Fibroblast of skin of right quadriceps (primary cell): ENCODE data around the gene TTLL7.
A peak's percentile ranks its signal among the peaks of the same experiment; 100 is the strongest.

Source experiments
- DNase-seq: peaks from one replicate; pipeline ENCODE4 v3.0.0-alpha.2; 2013

Gene TTLL7

DNA sequence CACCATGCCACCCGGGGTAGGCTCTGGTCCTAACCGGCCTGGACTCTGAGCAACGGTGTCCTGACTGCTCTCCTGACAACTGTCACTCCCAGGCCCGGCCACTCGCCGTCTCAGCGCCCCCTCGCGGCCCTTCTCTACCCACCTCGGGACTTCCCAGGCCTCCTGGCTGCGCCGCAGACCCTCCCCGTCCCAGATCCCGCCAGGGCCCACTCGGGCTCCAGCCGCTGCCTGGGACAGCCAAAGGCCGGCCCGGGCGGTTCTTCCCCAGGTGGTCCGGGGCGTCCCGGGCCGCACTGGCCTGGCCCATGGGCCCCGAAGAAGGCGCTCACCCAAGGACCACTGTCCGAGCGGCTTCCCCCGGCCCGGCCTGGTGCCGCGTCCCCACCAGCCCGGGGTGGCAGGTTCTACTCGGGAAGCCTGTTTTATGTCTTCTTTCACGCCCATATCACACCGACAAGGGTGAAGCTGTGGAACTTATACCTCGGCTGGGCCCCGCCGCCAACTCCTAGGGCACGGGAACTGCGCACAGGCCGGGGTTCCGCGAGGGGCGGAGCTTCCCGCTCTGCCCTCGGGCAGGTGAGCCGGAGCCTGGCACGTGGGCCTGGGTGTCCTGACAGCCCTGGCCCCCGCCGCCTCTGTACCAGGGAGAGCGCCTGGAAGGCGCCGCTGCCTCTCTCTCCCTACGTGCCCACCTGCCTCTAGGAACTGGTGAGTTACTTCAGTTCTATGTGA, 138.3 kb downstream of the TTLL7 start:
- no peak for DNase-seq

DNA sequence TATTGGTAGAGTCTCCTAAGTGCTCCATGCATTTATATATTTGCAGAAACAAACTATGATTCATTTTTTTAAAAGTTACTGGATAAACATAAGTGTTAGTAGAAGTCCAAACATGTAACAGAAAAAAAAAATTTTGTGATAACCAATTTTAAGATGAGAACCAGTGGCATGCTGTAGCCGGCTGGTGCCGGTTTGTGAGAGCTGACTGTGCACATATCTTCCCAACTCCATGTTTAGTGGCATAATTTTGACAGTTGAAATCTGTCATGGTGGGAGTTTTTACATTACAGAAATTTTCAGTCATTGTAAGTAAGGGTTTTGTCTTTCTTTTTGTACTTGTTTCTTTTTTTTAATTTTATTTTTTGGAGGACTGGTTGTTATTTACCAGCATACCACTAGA, 141.2 kb downstream of the TTLL7 start:
- no peak for DNase-seq

DNA sequence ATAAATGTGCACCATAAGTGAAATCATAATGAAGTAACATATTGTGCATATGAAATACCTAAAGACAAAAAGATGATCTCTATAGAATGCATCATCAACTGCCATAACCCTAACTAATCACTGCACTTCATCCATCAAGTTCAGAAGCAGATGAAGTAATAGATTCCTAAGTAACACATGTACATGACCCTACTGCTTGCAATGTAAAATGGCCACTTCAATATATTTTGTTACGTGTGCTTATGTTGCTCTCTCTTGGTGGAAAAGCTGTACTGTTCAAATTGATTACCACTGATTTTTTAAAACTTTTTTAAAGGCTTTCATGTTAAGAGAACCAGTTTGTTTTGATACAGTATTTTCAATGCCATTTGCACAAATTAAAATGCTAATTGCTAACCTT, 141.8 kb downstream of the TTLL7 start:
- peak; percentile 68 for DNase-seq

DNA sequence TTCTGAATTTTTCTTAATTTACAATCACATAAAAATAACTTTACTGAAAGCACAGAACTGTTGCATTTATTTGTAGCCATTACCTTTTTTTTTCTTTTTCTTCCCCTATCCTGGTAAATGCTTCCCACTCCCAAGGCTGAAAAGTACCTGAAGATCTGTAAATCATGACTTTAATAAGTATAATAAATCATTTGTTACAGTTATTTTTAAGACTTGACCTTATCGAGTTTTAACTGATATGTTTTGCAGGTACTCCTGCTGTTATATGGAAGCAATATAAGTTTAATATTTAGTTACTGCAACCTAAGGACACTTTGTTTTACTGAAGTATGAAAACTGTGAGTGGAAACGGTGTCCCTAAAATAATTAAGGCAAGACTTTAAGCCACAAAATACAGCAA, 142.6 kb downstream of the TTLL7 start:
- no peak for DNase-seq

DNA sequence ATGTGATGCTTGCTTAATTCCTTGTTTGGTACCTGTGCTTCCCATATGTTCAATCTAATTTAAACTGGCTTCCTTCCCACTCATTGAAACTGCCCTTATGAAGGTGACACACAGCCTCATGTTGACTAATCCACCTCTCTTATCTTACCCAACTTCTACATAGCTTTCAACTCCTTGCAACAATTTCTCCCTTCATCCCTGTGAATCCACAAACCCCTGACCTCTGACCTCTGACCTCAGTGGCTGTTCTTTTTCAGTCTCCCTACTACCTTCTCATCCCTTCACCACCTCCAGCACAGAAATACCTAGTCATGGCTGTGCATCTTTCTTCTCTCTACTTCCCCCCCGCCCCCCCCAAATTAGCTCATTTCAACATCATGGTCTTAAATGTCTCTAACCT, 144.5 kb downstream of the TTLL7 start:
- no peak for DNase-seq

DNA sequence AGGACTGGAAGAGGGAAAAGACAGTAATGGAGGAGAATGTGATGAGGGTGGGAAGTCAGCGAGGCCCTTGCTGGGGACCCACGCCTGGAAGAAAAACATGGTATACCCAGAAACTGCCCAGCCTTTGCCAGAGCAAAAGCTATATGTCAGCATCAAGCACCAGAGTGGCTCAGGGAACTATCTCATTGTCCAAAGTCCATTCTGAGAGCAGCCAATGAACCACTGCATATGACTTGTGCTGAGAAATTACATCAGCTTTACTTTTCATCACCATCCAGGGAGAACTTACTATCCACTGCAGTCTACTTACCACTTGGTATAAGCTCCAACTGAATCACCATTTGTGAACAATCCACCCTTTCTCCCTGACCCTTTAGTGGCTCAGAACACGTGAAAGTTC, 148.1 kb downstream of the TTLL7 start:
- no peak for DNase-seq

DNA sequence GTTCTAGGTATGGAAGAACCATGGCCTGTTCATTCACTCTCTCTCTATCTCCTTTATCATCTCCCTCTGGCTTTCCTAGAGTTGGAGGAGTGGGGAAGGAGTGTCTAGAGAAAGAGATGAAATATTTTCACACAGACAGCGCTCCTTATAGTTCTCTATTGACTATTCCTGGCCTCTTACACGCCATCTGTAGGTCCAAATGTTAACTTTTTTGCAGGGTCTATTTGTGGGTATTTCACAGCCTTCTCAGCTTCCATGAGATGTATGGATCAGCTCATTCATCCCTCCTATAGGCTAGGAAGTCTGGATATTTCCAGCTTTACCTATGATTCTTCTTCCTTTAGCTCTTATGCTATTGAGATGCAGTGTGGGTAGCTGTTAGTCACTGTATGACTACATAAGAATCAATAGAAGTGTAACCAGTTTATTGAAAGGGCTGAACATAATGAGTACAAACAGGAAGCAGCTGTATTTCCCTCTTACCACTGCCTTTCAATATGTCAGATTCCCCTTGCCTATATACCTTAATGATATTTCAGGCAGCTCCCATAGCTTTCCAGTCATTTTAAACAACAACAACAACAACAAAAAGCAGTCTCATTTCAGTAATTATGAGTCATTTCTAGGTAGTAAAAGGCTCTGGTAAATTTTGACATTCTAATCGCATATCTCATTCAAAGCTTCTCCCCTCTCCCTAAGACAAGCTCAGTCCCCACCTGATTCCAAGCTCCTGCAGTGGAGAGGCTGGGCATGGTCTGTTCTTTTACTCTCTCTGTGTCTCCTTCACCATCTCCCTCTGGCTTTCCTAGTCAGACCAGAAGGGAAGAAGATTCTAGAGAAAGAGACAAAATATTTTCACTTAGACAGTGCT, 149.5 kb downstream of the TTLL7 start:
- DNase-seq = no peak

DNA sequence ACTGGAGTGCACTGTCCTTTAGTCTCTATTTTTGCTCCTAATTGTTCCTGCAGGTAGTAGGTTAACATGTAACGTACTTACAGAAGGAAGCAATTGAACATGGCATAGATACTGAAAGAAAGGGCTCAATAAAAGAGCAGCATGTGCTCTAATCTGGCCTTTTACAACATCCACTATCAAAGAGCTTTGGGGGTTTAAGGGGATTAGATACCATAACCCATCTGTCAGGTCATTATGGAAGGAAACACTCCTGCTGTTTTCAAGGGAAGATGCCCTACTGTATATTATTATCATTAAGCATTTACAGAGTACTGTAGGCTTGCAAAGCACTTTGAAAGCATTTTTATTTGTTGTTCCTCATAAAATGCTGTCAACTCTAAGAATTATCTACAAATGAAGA, 152.8 kb downstream of the TTLL7 start:
- DNase-seq = no peak

DNA sequence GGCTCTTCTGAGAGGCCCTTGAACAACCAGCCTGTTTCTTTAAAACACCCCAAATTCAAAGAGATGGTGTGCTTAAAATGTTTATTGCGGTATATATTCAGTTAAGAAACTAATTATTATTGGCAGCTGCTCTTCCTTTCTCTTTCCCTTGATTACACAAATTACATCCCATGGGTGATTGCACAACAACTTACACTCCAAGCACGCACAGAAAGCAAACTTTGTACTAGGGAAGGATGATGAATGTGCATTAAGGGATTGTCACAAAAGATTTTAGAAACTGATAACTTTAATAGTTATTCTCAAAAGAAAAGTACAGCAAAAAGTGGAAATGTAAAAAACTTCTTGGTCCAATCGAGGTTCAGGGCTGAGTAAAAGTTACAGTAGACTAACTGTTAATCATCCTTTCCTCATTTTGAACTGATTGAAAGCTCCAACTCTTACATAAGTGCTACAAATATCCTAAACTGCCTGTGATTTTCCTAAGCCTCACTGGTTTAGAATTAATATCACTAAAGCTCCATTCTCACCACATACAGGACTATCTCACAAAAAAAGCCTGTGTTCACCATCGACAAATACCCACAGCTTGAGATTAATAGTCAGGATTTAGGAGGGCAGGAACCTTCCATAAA, 153.4 kb downstream of the TTLL7 start:
- peak; percentile 50 for DNase-seq

DNA sequence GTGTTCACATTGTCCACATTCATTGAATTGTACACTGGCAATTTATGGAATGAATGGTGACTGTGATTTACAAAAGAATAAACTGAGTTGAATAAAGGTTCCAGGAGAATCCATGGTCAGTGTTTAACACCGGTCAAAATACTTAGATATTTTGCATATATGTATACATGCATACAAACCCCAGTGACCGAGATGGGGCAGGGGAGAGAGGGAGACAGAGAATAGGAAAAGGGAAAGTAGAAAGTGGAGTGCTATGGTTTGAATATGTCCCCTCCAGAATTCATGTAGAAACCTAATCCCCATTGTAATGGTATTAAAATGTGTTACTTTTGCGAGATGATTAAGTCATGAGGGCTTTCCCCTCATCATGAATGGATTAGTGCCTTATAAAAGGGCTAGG, 154.4 kb downstream of the TTLL7 start:
- DNase-seq = no peak

DNA sequence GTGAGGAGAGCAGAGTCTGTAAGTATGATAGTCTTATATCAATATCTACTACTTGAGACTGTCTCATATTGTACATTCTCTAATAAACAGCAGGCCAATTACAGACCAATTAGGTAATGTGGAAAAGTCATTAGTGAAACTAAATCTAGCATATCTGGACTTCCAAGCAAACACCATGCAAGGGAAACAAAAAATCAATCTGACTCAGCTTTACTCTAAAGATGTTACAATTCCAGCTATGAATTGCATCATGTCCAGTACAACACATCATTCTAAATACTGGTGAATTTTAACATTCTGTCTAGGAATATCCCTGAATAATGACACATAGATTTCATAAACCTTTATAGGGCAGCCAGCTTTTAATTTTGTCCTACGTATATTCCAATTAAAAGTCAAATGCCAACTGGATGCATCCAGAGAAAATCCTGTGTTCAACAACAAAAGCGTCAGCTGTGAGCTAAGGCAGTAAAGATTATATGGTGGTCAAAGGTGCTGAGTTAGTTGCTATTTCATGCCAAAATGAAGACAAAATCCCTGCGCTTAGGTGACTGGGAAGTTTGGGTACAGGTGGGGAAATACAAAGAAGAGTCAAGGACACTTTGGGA, 159.3 kb downstream of the TTLL7 start:
- peak; percentile 63 for DNase-seq

DNA sequence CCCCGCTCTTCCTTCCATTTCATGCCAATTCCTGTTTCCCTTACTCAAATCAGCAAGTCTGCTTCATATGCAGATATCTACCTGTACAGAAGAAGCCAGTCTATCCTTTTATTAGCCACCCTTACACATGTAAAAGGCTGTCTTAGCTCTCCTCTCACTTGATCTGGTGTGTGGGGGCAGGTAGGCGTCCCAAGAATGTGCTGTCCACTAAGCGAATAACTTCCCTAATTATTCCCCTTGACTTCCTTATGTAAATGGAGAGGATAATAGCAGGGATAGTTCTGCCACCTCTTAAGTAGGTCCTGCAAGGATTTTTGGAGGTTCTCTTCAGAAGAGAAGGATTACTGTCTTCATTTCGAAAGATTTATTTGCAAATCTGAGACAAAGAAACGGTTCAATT, 160.4 kb downstream of the TTLL7 start:
- no peak for DNase-seq

DNA sequence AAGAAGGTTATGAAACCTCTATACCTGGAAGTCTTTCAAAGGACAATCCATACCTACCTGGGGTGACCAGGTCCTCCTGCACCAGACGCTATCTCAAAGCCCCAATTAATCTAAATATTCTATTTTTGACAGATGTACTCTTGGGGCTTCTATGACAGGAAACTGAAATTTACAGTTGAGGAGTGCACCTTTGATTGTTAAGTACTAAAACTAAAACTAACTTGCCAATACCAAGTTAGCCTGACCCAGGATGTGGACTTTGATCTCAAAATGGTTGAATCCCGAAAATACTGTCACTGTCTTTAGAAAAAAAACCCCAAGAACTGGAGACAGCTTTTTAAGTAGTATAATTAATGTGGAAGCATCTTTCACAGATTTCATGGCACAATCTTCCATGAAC, 162.4 kb downstream of the TTLL7 start:
- DNase-seq = no peak

DNA sequence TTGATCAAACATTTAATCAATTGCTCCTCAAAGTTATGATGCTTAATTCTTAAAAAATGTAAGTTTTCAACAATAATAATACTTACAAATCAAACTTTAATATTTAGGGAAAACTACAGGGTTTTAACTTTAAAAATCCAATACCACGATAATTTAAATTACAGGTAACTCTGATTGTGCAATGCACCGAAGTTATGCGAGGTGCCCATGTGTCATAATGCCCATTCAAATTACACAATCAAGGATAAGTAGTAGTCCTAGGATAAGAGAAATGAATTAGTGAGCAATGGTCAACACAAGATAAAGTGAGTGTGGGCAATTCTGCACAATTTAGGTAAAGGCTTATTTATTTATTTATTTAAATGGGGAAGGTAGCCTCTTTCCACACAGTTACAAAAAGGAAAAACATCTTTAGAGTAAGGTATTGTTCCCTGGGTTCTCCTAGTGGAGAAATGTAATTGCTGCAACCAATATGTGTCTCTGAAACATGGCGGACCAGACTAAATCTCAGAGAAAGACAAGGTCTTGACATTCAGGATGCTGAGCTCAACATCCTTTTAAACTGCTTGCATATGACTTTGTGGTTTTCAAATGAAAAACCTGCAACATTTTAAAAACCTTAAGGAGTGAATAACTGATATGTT, 164.2 kb downstream of the TTLL7 start:
- no peak for DNase-seq

DNA sequence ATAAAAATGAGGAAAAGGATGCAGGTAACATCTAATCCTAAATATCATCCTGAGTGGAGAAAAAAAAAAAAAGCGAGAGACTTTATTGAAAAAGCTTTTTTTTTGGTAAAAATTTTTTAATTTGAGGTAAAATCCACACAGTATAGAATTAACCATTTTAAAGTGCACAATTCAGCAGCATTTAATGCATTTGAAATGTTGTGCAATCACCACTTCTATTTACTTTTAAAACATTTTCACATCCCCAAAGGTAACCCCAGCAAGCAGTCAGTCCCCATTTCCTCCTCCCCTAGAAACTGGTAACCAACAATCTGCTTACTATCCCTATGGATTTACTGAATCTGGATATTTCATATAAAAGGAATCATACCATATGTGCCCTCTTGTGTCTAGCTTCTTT, 166.7 kb downstream of the TTLL7 start:
- no peak for DNase-seq

DNA sequence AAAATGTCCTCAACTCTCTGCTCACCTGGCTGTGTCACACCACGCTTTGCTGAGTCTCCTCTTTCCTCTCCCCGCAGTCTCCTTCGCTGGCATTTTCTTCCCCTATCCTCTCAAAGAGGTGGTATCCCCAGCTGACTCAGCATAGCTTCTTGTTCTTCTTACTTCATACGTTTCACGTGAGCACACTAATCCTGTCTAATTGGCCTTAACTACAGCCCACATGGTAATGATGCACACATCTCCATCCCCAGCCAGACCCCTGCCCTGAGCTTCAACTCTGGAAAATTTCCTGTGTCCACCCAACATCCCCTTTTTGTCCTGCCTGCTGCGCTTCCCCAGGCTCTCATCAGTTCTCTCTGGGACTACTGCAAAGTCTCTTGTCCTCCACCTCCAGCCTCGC, 169.8 kb downstream of the TTLL7 start:
- DNase-seq = no peak

DNA sequence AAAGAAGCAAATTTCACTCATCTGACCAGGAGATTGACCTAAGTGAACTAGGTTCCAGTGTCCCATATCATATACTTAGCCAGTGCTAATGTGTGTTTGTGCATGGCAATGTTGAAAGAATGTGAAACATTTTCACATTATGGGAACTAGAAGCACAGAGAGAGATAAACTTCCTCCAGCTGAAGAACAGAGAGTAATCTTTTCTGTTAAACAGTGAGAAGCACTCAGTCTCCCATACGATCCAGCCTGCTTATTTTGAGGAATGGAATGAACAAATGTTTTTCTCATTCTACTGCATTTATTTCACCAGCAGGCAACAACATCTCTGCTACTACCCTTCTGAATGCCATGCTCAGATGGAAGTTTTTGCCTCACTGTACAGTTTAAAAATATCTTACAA, 170.5 kb downstream of the TTLL7 start:
- DNase-seq = peak; percentile 6

DNA sequence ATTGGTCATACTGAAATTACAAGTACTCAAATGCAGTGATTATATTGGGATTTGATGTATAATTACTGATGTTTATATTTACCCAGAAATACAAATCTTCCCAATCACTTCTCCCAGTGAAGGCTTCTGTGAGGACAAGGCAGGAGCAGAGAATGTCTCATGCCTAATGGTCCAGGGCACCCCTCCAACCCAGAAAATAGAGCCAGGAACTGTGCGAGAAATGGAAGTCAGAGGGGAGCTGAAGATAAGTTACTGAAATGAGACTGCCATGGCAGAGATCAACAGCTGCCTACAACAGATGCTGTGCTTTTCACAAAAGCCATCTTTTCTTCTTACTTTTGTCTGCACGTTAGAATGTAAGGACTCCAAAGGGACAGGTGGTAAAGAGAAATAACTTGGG, 171.2 kb downstream of the TTLL7 start:
- no peak for DNase-seq

DNA sequence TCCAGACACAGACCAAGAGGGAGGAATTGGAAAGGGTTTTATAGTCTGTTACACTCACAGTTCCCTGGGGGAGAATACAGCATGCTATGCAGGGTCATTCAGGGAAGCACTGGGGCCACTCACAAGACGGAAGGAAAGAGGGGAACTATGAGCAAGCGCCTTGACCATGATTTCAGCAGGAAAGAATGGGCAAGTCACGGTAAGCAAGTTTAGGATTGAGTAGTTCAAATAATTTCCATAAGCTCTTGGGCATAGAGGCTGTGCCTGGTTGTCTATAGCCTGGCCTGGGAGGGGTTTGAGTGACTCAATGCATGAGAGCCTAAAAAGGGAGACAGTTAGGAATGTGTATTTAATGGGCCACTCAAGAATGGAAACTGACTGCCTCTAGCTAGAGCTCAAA, 176.7 kb downstream of the TTLL7 start:
- peak; percentile 27 for DNase-seq

DNA sequence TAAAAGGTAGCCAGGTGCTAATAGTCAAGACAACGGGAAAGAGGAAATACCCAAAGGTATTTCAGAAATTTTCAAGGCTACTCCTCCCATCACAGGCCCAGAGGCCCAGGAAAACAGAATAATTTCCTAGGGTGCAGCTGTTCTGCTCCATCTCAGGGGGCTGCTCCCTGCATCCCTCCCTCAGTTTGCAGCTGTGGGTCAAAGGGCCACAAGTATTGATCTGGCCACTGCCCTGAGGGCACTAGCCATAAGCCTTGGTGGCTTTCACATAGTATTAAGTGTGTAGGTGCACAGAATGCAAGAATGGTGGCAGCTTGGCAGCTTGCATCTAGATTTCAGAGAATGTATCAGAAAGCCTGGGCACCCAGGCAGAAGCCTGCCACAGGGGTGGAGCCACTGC, 179.5 kb downstream of the TTLL7 start:
- DNase-seq = no peak

DNA sequence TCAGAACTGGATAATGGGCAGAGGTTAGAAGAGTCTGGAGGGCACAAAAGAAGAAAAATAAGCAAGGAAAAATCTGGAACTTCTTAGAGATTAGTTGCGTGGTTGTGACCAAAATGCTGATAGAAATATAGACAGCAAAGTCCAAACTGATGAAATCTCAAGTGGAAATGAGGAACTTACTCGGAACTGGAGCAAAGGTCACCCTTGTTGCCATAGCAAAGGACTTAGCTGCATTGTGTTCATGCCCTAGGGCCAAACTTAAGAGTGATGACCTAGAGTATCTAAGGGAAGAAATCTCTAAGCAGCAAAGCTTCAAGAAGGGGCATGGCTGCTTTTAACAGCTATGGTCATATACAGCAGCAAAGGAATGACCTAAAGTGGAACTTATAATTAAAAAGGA, 180.0 kb downstream of the TTLL7 start:
- DNase-seq = peak; percentile 9

DNA sequence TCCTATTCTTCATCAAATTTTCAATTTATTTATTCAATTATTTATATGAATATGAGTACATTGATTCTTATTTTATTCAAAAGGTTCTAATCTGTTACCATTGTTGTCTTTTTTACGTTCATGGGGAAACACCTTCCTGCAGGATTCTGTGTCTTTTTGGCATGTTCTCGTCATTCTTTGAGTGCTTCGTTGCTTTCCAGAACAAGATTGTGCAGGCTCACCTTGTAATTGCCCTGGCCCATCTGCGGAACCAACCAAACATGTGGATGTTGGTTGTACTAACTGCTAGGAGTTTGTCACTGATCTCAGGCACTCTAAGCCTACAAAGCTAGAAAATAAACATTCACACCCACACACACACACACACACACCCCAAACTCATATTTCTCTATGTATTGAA, 182.1 kb downstream of the TTLL7 start:
- DNase-seq = no peak

DNA sequence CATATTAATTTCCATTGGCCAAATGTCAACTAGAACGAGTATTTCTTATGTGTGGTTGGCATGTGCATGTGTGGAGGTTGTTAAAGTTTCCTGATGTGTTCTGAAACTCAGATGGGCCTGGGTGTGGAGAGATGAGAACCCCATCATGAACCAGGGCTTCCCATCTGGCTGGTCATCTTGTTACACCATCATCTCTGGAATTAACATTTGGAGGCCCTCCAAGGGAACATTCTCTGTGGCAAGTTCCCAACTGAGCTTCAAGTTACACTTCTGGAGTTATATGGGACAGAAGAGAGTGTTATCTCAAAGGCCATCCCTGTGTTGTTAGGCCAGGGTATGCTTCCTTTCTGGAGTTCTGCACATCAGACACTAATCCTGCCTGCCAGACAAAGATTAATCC, 183.6 kb downstream of the TTLL7 start:
- DNase-seq = peak; percentile 81
